GM23248 (cell line): Measurements from ENCODE around the gene DIABLO. TPM values are rescaled to one million over a fixed set of nuclear protein-coding genes. Genes with fewer than 3 reads are reported as not detected.
A peak's percentile ranks its signal among the peaks of the same experiment; 100 is the strongest.

Source experiments
- DNase-seq: peaks from one replicate; pipeline ENCODE4 v3.0.0-alpha.2; 2015
- H2AFZ ChIP-seq: fragments of 200-600 bp; sonication (generic); 2 replicates; pipeline ENCODE4 v1.6.1; 2016; ENCODE audit warnings: antibody characterized with exemption
- H3F3A ChIP-seq: fragments of 200-600 bp; sonication (generic); 2 replicates; pipeline ENCODE4 v1.6.1; 2016; ENCODE audit warnings: mild to moderate bottlenecking, antibody characterized with exemption, mixed run types; ENCODE audit not compliant: insufficient read depth
- H3K27ac ChIP-seq: fragments of 200-600 bp; sonication (generic); 2 replicates; pipeline ENCODE4 v1.5.1; 2016; ENCODE audit warnings: mild to moderate bottlenecking
- H3K27me3 ChIP-seq: fragments of 200-600 bp; sonication (generic); replicated peaks from 2 replicates; pipeline ENCODE4 v1.6.1; 2016; ENCODE audit warnings: mild to moderate bottlenecking; ENCODE audit not compliant: insufficient read depth
- H3K36me3 ChIP-seq: fragments of 200-600 bp; sonication (generic); 2 replicates; pipeline ENCODE4 v1.6.1; 2016; ENCODE audit warnings: low read depth, mild to moderate bottlenecking
- H3K4me1 ChIP-seq: fragments of 200-600 bp; sonication (generic); 2 replicates; pipeline ENCODE4 v1.6.1; 2016; ENCODE audit warnings: mild to moderate bottlenecking; ENCODE audit not compliant: insufficient read depth
- H3K4me2 ChIP-seq: fragments of 200-600 bp; sonication (generic); one replicate; pipeline ENCODE4 v1.6.1; 2016; ENCODE audit warnings: mild to moderate bottlenecking; ENCODE audit not compliant: unreplicated experiment
- H3K4me3 ChIP-seq: fragments of 200-600 bp; sonication (generic); 2 replicates; pipeline ENCODE4 v1.5.1; 2016; ENCODE audit warnings: mild to moderate bottlenecking
- H3K79me2 ChIP-seq: fragments of 200-600 bp; sonication (generic); 2 replicates; pipeline ENCODE4 v1.6.1; 2016; ENCODE audit warnings: mild to moderate bottlenecking; ENCODE audit not compliant: insufficient read depth
- H3K9ac ChIP-seq: fragments of 200-600 bp; sonication (generic); 2 replicates; pipeline ENCODE4 v1.6.1; 2016; ENCODE audit warnings: mild to moderate bottlenecking
- H3K9me2 ChIP-seq: fragments of 200-600 bp; sonication (generic); 2 replicates; pipeline ENCODE4 v1.6.1; 2016; ENCODE audit warnings: mixed run types, mild to moderate bottlenecking, moderate library complexity; ENCODE audit not compliant: insufficient read depth
- H3K9me3 ChIP-seq: fragments of 200-600 bp; sonication (generic); one replicate; pipeline ENCODE4 v1.6.1; 2017; ENCODE audit warnings: low read depth
- H4K20me1 ChIP-seq: fragments of 200-600 bp; sonication (generic); 2 replicates; pipeline ENCODE4 v1.6.0; 2016; ENCODE audit not compliant: insufficient read depth
- EZH2 ChIP-seq: fragments of 200-600 bp; sonication (generic); IDR thresholded peaks from 2 replicates; pipeline ENCODE4 v1.6.1; 2018; ENCODE audit warnings: antibody characterized with exemption, mild to moderate bottlenecking; ENCODE audit not compliant: insufficient read depth, poor library complexity, severe bottlenecking
- EZH2phosphoT487 ChIP-seq: fragments of 200-600 bp; sonication (generic); IDR thresholded peaks from 2 replicates; pipeline ENCODE4 v1.6.1; 2018; ENCODE audit warnings: antibody characterized with exemption, moderate library complexity, mild to moderate bottlenecking, low read depth; ENCODE audit not compliant: insufficient read depth
- WGBS, 2 experiments: methylation state at CpG; one replicate each; pipeline ENCODE4 v1.1.6; 2015 to 2017; ENCODE audit warnings: low lambda C conversion rate in 2 of 2, low coverage in 1 of 2; ENCODE audit errors: missing lambda C conversion rate in 2 of 2; 5-methylcytosine and 5-hydroxymethylcytosine counted together
- in situ Hi-C: fragments of 300-500 bp; cut with MboI; formaldehyde crosslinking; loops from 2 replicates; pipeline ENCODE4 v1.15.0; 2020
- polyA plus RNA-seq: library from polyadenylated mRNA; unstranded; fragments of >200 nt; fragmentation: Nextera tagmentation; extraction: Ambion mirVana; gene quantifications from 2 replicates; pipeline ENCODE4 v1.2.1, GENCODE V29; 2016
- total RNA-seq: library from RNA; depleted of rRNA; stranded (reverse); fragments of >200 nt; shearing (Covaris generic); gene quantifications from 2 replicates; pipeline ENCODE4 v1.2.3, GENCODE V29; 2014

DIABLO gene
- total and polyA plus RNA-seq, 2 experiments from 2014 or later, result 50.6 to 67.6 TPM

DNA sequence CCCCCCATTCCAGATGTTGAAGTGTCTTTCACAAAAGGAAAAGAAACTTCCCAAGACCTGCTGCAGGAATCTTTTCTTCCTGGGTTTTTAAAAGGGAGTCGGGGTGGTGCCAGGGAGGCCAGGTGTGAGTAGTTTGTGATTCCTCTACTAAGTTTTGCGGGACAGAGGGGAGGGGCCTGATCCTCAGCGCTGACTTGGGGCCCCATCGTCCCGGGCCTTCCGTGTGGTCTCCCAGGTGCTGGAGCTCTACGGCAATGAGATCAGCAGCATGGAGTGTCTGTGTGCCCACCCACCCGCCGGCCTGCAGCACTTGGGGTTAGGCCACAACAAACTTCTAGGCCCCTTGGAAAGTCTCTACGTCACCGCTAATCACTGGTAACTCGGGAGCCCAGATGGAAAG, 38.4 kb downstream of the DIABLO start:
- Histone ChIP-seq H3K9me3 (no peaks in the 10 kb centered on the region), H3K36me3 (no peaks in the 10 kb centered on the region), H3F3A (no peaks in the 10 kb centered on the region), H3K27me3 (no peaks in the 10 kb centered on the region), H2AFZ (no peak overlapping the region), H3K4me1 (no peaks in the 10 kb centered on the region), H3K27ac (no peak overlapping the region), H3K79me2 (no peaks in the 10 kb centered on the region), H3K9me2 (no peaks in the 10 kb centered on the region), H3K9ac (no peak overlapping the region), H3K4me2 (no peak overlapping the region), H3K4me3 (no peak overlapping the region), H4K20me1 (no peaks in the 10 kb centered on the region)
- no peak for DNase-seq
- no peak for TF ChIP-seq EZH2
- TF ChIP-seq EZH2phosphoT487, result no peak
- in situ Hi-C loops, result no loop called here
- 54 to 56% methylated on average over 12 of the region's 12 CpGs for WGBS, 2 experiments

DNA sequence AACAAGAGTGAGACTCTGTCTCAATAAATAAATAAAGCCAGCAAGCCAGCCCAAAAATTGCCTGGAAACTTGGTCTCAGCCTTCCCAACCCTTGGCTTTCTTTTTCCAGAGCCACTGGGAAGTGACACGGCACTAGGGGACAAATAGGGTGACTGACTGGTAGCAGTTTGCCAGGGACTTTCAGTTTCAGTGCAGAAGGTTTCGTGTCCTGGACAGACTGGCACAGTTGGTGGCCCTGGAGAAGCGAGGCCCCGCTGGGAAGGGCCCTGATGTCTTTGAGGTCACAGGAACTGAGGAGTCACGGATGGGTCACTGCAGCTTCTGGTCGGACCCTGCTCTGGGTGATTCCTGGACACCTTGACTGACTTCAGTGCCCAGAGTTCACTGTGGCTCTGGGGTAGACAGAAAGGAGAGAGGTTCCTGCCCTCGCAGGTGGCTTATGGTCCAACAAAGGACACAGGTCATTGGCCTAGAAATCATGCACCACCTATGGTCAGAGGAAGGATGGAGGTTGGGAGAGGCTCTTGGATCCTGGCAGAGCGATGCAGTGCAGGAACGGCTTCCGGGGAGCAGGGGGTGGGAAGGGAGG, 40.3 kb downstream of the DIABLO start:
- TF ChIP-seq EZH2 (no peak), EZH2phosphoT487 (no peak)
- in situ Hi-C loops, result no loop called here
- Histone ChIP-seq H3K27ac (no peak overlapping the region), H3K9ac (no peak overlapping the region), H3K79me2 (no peaks in the 10 kb centered on the region), H3F3A (no peaks in the 10 kb centered on the region; the same call in 1 of the 2 replicates), H3K4me3 (no peak overlapping the region), H3K4me2 (no peak overlapping the region), H3K4me1 (peaks cover 4% of the 10 kb centered on the region; the same call in 1 of the 2 replicates), H3K9me3 (no peaks in the 10 kb centered on the region), H3K9me2 (no peaks in the 10 kb centered on the region), H4K20me1 (no peaks in the 10 kb centered on the region), H2AFZ (no peak overlapping the region), H3K27me3 (no peaks in the 10 kb centered on the region), H3K36me3 (no peaks in the 10 kb centered on the region)
- 92 to 96% methylated on average over 10 of the region's 10 CpGs for WGBS, 2 experiments
- no peak for DNase-seq

DNA sequence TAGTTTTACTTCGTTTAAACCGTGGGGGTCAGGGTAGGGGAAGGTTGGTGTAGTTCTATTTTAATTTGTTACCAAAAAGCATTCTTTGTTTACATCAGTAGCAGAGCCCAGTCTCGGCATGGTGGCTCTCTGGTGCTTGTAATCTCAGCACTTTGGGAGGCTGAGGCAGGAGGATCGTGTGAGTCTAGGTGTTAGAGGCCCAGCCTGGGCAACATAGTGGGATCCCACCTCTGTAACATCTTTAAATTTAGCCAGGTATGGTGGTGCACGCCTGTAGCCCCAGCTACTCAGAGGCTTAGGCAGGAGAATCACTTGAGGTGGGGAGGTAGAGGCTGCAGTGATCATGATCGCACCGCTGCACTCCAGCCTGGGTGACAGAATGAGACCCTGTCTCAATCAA, 40.8 kb downstream of the DIABLO start:
- no peaks in the 10 kb centered on the region for H3K79me2 ChIP-seq
- no peak overlapping the region for H3K27ac ChIP-seq
- H3K4me2 ChIP-seq, result no peak overlapping the region
- no peaks in the 10 kb centered on the region for H4K20me1 ChIP-seq
- no peak overlapping the region for H2AFZ ChIP-seq
- H3K9me3 ChIP-seq, result no peaks in the 10 kb centered on the region
- in situ Hi-C loops, result no loop called here
- H3K9me2 ChIP-seq, result no peaks in the 10 kb centered on the region
- peaks cover 5% of the 10 kb centered on the region for H3F3A ChIP-seq
- H3K9ac ChIP-seq, result no peak overlapping the region
- WGBS, 2 experiments, result 88 to 92% methylated on average over 7 of the region's 7 CpGs
- DNase-seq, result no peak
- H3K4me1 ChIP-seq, result peaks cover 4% of the 10 kb centered on the region; the same call in 1 of the 2 replicates
- H3K36me3 ChIP-seq, result no peaks in the 10 kb centered on the region
- TF ChIP-seq EZH2phosphoT487 (no peak), EZH2 (no peak)
- H3K27me3 ChIP-seq, result no peaks in the 10 kb centered on the region
- H3K4me3 ChIP-seq, result no peak overlapping the region

- Histone ChIP-seq H3K27me3 (no peaks in the 10 kb centered on the region), H3K4me2 (no peak overlapping the region), H3K9me2 (no peaks in the 10 kb centered on the region), H3K9ac (no peak overlapping the region), H3K4me1 (peaks cover 4% of the 10 kb centered on the region; the same call in 1 of the 2 replicates), H3K79me2 (no peaks in the 10 kb centered on the region), H4K20me1 (no peaks in the 10 kb centered on the region), H3K36me3 (no peaks in the 10 kb centered on the region), H2AFZ (no peak overlapping the region), H3K4me3 (no peak overlapping the region), H3K27ac (no peak overlapping the region), H3F3A (peaks cover 8% of the 10 kb centered on the region), H3K9me3 (no peaks in the 10 kb centered on the region)
- in situ Hi-C loops, result no loop called here
- WGBS, 2 experiments, result 88 to 90% methylated on average over 18 of the region's 18 CpGs
- no peak for DNase-seq
- TF ChIP-seq EZH2phosphoT487 (no peak), EZH2 (no peak)
Measured at GRCh38 chr12:122184517-122184916, 41.3 kb downstream of the DIABLO start.

DNA sequence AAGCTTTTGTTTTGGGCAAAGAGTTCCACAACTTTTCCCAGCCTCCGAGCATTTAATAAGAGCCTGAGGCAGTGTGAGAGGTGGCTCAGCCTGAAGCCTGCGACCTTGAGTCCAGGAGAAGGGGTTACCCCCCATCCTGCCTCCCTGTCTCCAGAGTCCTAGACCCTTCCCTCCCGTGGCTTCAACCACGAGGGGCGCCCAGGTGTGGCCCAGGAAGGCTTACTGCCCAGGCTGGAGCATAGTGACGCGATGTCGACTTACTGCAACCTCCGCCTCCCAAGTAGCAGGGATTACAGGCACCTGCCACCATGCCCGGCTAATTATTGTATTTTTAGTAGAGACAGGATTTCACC, 42.3 kb downstream of the DIABLO start:
- Histone ChIP-seq H3K9me3 (no peaks in the 10 kb centered on the region), H2AFZ (peak overlapping the region; percentile 80), H3K27ac (no peak overlapping the region), H3K4me3 (peak overlapping the region; percentile 68; the same call in 1 of the 2 replicates), H3F3A (peaks cover 8% of the 10 kb centered on the region), H3K27me3 (no peaks in the 10 kb centered on the region), H3K9ac (peak overlapping the region; percentile 70), H3K79me2 (no peaks in the 10 kb centered on the region), H3K4me2 (peak overlapping the region; percentile 63), H3K9me2 (no peaks in the 10 kb centered on the region), H4K20me1 (no peaks in the 10 kb centered on the region), H3K36me3 (no peaks in the 10 kb centered on the region), H3K4me1 (peaks cover 4% of the 10 kb centered on the region; the same call in 1 of the 2 replicates)
- in situ Hi-C loops, result no loop called here
- no peak for TF ChIP-seq EZH2
- no peak for TF ChIP-seq EZH2phosphoT487
- DNase-seq, result no peak
- WGBS, 2 experiments, result 71 to 80% methylated on average over 10 of the region's 10 CpGs
